ENCODE results near the gene RPL22.

- TF ChIP-seq CTCF (IDR thresholded peaks at IDR 0.05), result no peak
- TF ChIP-seq SIN3A (IDR thresholded peaks at IDR 0.05; ENCODE audit: borderline replicate concordance, insufficient read depth, low read depth, low read length), result no peak
- TF ChIP-seq POLR2AphosphoS5 (IDR thresholded peaks at IDR 0.05; ENCODE audit: low read depth, low read length), result no peak
Measured at GRCh38 chr1:6157132-6157527, 42.3 kb downstream of the RPL22 start.

Measured in Panc1 (cell line).